Stimulated activated effector memory CD8-positive, alpha-beta T cell treated with anti-CD3 and anti-CD28 coated beads, Interleukin-12 subunit alpha, Interleukin-12 subunit beta, amount 100 ng/mL, for 72 hours (primary cell): ENCODE data around the gene RASGRF1.
"Not testable (repeated sequence)": the region's sequence is repeated elsewhere in the genome, so short reads cannot be mapped to it uniquely, and the experiment has no call there.

Experiments
- ATAC-seq: fragments of 150-1000 bp; cut with Tn5 transposase; 2 replicates; pipeline ENCODE4 v1.10.0; 2021
- DNase-seq, 2 donors: peaks; one replicate each; pipeline ENCODE4 v3.0.0; 2021 to 2022; ENCODE audit warnings: low spot score in 2 of 2
- H3K27ac Mint-ChIP-seq: one replicate; pipeline ENCODE4 v1.8.0; 2022; ENCODE audit warnings: mild to moderate bottlenecking, mixed read lengths
- H3K36me3 Mint-ChIP-seq: one replicate; pipeline ENCODE4 v1.8.0; 2022; ENCODE audit warnings: mild to moderate bottlenecking, mixed read lengths
- H3K4me1 Mint-ChIP-seq: one replicate; pipeline ENCODE4 v1.8.0; 2022; ENCODE audit warnings: mixed read lengths
- H3K4me3 Mint-ChIP-seq: one replicate; pipeline ENCODE4 v1.8.0; 2022; ENCODE audit warnings: mild to moderate bottlenecking, mixed read lengths
- H3K9me3 Mint-ChIP-seq: one replicate; pipeline ENCODE4 v1.8.0; 2022; ENCODE audit warnings: mixed read lengths

The RASGRF1 gene

DNA sequence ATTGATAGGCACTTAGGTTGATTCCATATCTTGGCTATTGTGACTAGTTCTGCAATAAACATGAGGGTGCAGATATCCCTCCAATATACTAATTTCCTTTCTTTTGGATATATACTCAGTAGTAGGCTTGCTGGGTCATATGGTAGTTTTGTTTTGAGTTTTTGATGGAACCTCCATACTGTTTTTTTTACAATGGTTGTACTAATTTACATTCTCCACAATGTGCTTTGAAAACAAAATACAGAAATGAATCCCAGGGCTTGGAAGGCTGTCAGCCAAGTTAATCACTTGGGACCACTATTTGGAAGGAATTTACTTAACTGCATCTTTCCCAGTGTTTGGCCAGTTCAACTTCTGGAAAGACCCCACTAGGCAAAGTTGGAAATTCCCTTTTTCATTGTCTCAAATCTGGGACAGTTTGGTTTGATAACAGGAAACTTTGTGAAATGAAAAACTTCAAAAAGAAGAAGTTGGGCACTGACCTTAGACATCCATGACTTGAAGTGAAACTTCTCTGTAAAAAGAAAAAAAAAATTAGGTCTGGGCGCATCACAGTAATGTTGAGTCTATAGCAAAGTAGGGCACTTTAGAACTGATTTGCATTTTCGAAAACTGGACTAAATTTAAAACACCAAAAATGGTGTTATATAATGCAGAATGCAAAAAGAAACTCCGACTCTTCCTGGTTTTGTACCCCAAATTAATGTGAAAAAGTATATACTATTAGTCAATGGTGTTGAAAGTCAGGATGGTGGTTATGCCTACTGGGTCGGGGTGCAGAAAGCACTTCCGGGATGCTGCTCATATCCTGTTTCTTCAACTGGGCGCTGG lies 151.7 kb downstream of the RASGRF1 start:
- H3K27ac Mint-ChIP-seq, result peak overlapping the region; percentile 94
- H3K4me3 Mint-ChIP-seq, result peak overlapping the region; percentile 70
- ATAC-seq (peak; percentile 89), DNase-seq (no peak)
- peaks cover 89% of the 10 kb centered on the region for H3K36me3 Mint-ChIP-seq
- peaks cover 38% of the 10 kb centered on the region for H3K4me1 Mint-ChIP-seq
- H3K9me3 Mint-ChIP-seq, result no peaks in the 10 kb centered on the region

DNA sequence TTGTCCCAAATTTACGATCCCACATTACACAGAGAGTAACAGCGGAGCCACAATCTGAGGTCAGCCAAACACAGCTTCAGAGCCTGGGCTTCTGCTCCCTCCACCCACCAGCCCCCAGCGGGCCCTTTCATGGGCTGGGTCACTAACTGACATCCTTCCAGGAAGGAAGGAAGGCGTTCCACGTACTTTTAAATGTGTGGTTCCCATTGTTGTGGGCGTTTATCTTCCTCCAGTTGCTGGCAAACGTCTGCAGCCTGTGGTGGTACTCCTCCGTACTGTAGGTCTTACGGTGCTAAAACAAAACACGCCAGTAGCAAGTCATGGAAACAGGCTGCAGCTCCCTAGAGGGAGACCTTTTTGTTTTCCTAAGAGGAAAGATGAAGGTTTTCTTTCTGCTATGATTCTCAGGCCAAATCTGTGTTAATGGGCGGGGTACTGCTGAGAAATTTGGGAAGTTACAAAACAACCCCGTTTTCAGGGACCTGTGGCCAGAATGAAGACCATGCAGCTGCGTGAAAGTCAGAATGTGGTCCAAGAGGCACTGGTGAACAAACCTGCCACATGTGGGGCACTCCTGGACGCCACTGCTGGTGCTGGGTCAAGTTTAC lies 153.3 kb downstream of the RASGRF1 start:
- H3K36me3 Mint-ChIP-seq, result peaks cover 96% of the 10 kb centered on the region
- ATAC-seq (peak; percentile 50), DNase-seq (no peak)
- peak overlapping the region; percentile 72 for H3K27ac Mint-ChIP-seq
- peak overlapping the region; percentile 70 for H3K4me3 Mint-ChIP-seq
- H3K4me1 Mint-ChIP-seq, result peaks cover 39% of the 10 kb centered on the region
- H3K9me3 Mint-ChIP-seq, result no peaks in the 10 kb centered on the region

DNA sequence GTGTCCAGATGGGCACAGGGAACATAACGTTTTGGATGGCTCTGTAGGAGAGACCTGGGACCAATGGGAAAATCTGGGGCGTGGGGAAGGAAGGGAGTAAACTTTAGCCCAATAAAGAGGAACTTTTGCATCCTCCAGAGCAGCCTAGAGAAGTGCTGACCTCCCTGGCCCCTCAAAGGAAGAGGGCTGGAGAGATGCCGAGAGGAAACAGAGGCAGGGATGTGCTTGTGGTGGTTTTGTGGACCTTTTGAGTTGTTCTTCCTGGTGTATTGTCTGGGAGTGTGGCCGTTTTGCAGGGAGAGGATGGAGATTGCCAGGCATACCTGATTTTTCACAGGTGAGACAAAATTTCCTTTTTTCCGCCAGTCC lies 155.9 kb downstream of the RASGRF1 start:
- H3K4me1 Mint-ChIP-seq, result peaks cover 41% of the 10 kb centered on the region
- H3K27ac Mint-ChIP-seq, result peak overlapping the region; percentile 36
- no peak for DNase-seq
- H3K4me3 Mint-ChIP-seq, result no peak overlapping the region
- no peak for ATAC-seq
- H3K36me3 Mint-ChIP-seq, result peaks cover 96% of the 10 kb centered on the region
- no peaks in the 10 kb centered on the region for H3K9me3 Mint-ChIP-seq

- DNase-seq (no peak), ATAC-seq (no peak)
- no peak overlapping the region for H3K4me3 Mint-ChIP-seq
- H3K9me3 Mint-ChIP-seq, result no peaks in the 10 kb centered on the region
- peaks cover 36% of the 10 kb centered on the region for H3K4me1 Mint-ChIP-seq
- peaks cover 96% of the 10 kb centered on the region for H3K36me3 Mint-ChIP-seq
- H3K27ac Mint-ChIP-seq, result peak overlapping the region; percentile 36
Observed at GRCh38 chr15:78933823-78934654, 156.5 kb downstream of the RASGRF1 start.

- Mint-ChIP-seq H3K36me3 (peaks cover 96% of the 10 kb centered on the region), H3K27ac (peak overlapping the region; percentile 14), H3K4me3 (no peak overlapping the region), H3K4me1 (peaks cover 28% of the 10 kb centered on the region), H3K9me3 (no peaks in the 10 kb centered on the region)
- no peak for ATAC-seq
- no peak for DNase-seq
Observed at GRCh38 chr15:78933187-78933822, 157.3 kb downstream of the RASGRF1 start.

GRCh38 chr15:78932258-78932808 lies 158.2 kb downstream of the RASGRF1 start:
- Mint-ChIP-seq H3K4me1 (peaks cover 18% of the 10 kb centered on the region), H3K9me3 (no peaks in the 10 kb centered on the region), H3K4me3 (no peak overlapping the region), H3K36me3 (peaks cover 96% of the 10 kb centered on the region), H3K27ac (no peak overlapping the region)
- ATAC-seq (no peak), DNase-seq (no peak)

DNA sequence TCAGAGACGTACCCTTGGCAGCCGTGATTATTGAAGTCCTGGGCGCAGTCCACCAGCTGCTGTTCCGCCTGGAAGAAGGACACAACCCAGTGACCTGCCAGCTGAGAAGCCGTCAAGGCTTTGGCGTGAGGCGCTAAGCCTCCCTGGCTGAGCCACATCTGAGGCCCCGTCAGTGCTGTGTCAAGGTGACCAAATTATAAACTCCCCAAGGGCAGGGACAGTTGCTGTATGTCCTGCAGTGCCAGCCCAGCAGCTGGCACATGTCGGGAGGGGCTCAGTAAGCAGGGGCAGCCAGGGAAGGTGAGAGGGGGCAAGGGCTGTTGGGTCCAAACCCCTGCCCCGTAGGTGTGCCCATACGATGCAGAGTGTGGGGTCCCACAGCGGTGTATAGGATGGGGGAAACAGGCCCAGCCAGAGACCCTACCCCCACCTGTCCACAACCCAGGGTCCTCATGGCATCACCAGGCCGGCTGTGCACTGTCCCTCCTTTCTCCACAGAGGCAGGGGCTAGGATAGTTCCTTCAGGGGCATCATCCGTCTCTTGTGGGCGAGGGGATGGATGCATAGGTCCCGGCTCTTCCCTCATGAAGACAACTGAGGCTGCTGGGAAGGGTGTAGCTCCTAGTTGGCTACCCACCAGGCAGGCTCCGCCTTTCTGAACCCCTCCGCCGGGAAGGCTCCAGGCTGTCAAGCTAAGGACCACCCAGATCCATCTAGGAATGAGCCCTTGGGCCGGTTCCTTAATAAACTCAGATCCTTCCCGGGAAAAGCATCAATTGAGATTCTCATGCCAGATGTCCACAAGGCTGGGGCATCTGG lies 158.9 kb downstream of the RASGRF1 start:
- DNase-seq, result no peak
- no peak for ATAC-seq
- Mint-ChIP-seq H3K27ac (peak overlapping the region; percentile 14), H3K36me3 (peaks cover 96% of the 10 kb centered on the region), H3K4me3 (no peak overlapping the region), H3K9me3 (no peaks in the 10 kb centered on the region), H3K4me1 (peaks cover 17% of the 10 kb centered on the region)

- H3K4me3 Mint-ChIP-seq, result no peak overlapping the region
- no peaks in the 10 kb centered on the region for H3K9me3 Mint-ChIP-seq
- peaks cover 19% of the 10 kb centered on the region for H3K4me1 Mint-ChIP-seq
- ATAC-seq (peak; percentile 14), DNase-seq (no peak)
- H3K27ac Mint-ChIP-seq, result peak overlapping the region; percentile 14
- H3K36me3 Mint-ChIP-seq, result peaks cover 96% of the 10 kb centered on the region
Observed at GRCh38 chr15:78930577-78931388, 159.8 kb downstream of the RASGRF1 start.

- Mint-ChIP-seq H3K4me1 (peaks cover 24% of the 10 kb centered on the region), H3K9me3 (no peaks in the 10 kb centered on the region), H3K36me3 (peaks cover 97% of the 10 kb centered on the region), H3K27ac (peak overlapping the region; percentile 51), H3K4me3 (no peak overlapping the region)
- no peak for ATAC-seq
- no peak for DNase-seq
Observed at GRCh38 chr15:78929536-78930264, 160.9 kb downstream of the RASGRF1 start.

GRCh38 chr15:78928616-78929093 lies 161.9 kb downstream of the RASGRF1 start:
- H3K36me3 Mint-ChIP-seq, result peaks cover 97% of the 10 kb centered on the region

GRCh38 chr15:78928176-78928575 lies 162.4 kb downstream of the RASGRF1 start:
- H3K4me3 Mint-ChIP-seq, H3K9me3 Mint-ChIP-seq, DNase-seq, ATAC-seq: not testable (repeated sequence)
- peak overlapping the region; percentile 53 for H3K27ac Mint-ChIP-seq
- peaks cover 97% of the 10 kb centered on the region for H3K36me3 Mint-ChIP-seq
- H3K4me1 Mint-ChIP-seq, result peaks cover 19% of the 10 kb centered on the region

More at GRCh38 chr15:78928616-78929093, 161.9 kb downstream of the RASGRF1 start:
- peaks cover 19% of the 10 kb centered on the region for H3K4me1 Mint-ChIP-seq
- no peak for ATAC-seq
- DNase-seq, result no peak
- no peaks in the 10 kb centered on the region for H3K9me3 Mint-ChIP-seq
- H3K27ac Mint-ChIP-seq, result peak overlapping the region; percentile 53
- H3K4me3 Mint-ChIP-seq, result no peak overlapping the region

GRCh38 chr15:78927077-78927790 lies 163.3 kb downstream of the RASGRF1 start:
- H3K36me3 Mint-ChIP-seq, result peaks cover 97% of the 10 kb centered on the region

More at GRCh38 chr15:78927077-78927790, 163.3 kb downstream of the RASGRF1 start:
- Mint-ChIP-seq H3K4me3 (no peak overlapping the region), H3K4me1 (peaks cover 13% of the 10 kb centered on the region), H3K9me3 (no peaks in the 10 kb centered on the region), H3K27ac (peak overlapping the region; percentile 53)
- DNase-seq (no peak), ATAC-seq (no peak)
